Measurements from ENCODE around the gene RNASET2.

RNASET2 gene

GRCh38 chr6:166980738-166981137 lies 24.4 kb upstream of the RNASET2 start:
- Mint-ChIP-seq H3K4me1 (no peaks in the 10 kb centered on the region), H3K9me3 (no peaks in the 10 kb centered on the region), H3K4me3 (no peak overlapping the region), H3K27me3 (no peaks in the 10 kb centered on the region), H3K27ac (no peak overlapping the region), H3K36me3 (ENCODE audit: low read depth) (peaks cover 16% of the 10 kb centered on the region)
- no peak for ATAC-seq
- no peak for DNase-seq

GRCh38 chr6:166977621-166978525 lies 21.5 kb upstream of the RNASET2 start:
- ATAC-seq (no peak), DNase-seq (no peak)
- no peaks in the 10 kb centered on the region for H3K4me1 Mint-ChIP-seq
- no peak overlapping the region for H3K27ac Mint-ChIP-seq
- H3K36me3 Mint-ChIP-seq (ENCODE audit: low read depth) = peaks cover 9% of the 10 kb centered on the region
- H3K4me3 Mint-ChIP-seq = no peak overlapping the region
- no peaks in the 10 kb centered on the region for H3K9me3 Mint-ChIP-seq
- no peaks in the 10 kb centered on the region for H3K27me3 Mint-ChIP-seq

- Mint-ChIP-seq H3K36me3 (ENCODE audit: low read depth) (peaks cover 7% of the 10 kb centered on the region), H3K27ac (no peak overlapping the region), H3K4me1 (no peaks in the 10 kb centered on the region), H3K4me3 (no peak overlapping the region), H3K9me3 (no peaks in the 10 kb centered on the region), H3K27me3 (no peaks in the 10 kb centered on the region)
- ATAC-seq (no peak), DNase-seq (no peak)
These were observed 20.3 kb upstream of the RNASET2 start for GRCh38 chr6:166976636-166977035.

- Mint-ChIP-seq H3K27me3 (no peaks in the 10 kb centered on the region), H3K4me3 (no peak overlapping the region), H3K4me1 (peaks cover 16% of the 10 kb centered on the region), H3K27ac (no peak overlapping the region), H3K9me3 (peaks cover 4% of the 10 kb centered on the region), H3K36me3 (ENCODE audit: low read depth) (peaks cover 15% of the 10 kb centered on the region)
- DNase-seq = no peak
- no peak for ATAC-seq
These were observed 15.8 kb upstream of the RNASET2 start for GRCh38 chr6:166972101-166972500.

- H3K36me3 Mint-ChIP-seq (ENCODE audit: low read depth) = peaks cover 18% of the 10 kb centered on the region
- no peak for DNase-seq
- peaks cover 16% of the 10 kb centered on the region for H3K4me1 Mint-ChIP-seq
- no peak overlapping the region for H3K27ac Mint-ChIP-seq
- ATAC-seq = no peak
- H3K9me3 Mint-ChIP-seq = peaks cover 11% of the 10 kb centered on the region
- H3K27me3 Mint-ChIP-seq = no peaks in the 10 kb centered on the region
- no peak overlapping the region for H3K4me3 Mint-ChIP-seq
These were observed 14.9 kb upstream of the RNASET2 start for GRCh38 chr6:166971271-166971670.

- DNase-seq (no peak), ATAC-seq (peak; percentile 10)
- Mint-ChIP-seq H3K36me3 (ENCODE audit: low read depth) (peaks cover 18% of the 10 kb centered on the region), H3K9me3 (peaks cover 15% of the 10 kb centered on the region), H3K4me1 (peaks cover 16% of the 10 kb centered on the region), H3K4me3 (no peak overlapping the region), H3K27me3 (no peaks in the 10 kb centered on the region), H3K27ac (no peak overlapping the region)
These were observed 14.4 kb upstream of the RNASET2 start for GRCh38 chr6:166970776-166971175.

- H3K27ac Mint-ChIP-seq = no peak overlapping the region
- H3K4me3 Mint-ChIP-seq = no peak overlapping the region
- DNase-seq (no peak), ATAC-seq (no peak)
- peaks cover 16% of the 10 kb centered on the region for H3K4me1 Mint-ChIP-seq
- H3K27me3 Mint-ChIP-seq = no peaks in the 10 kb centered on the region
- peaks cover 18% of the 10 kb centered on the region for H3K9me3 Mint-ChIP-seq
- H3K36me3 Mint-ChIP-seq (ENCODE audit: low read depth) = peaks cover 19% of the 10 kb centered on the region
These were observed 13.7 kb upstream of the RNASET2 start for GRCh38 chr6:166970091-166970490.

- Mint-ChIP-seq H3K27me3 (no peaks in the 10 kb centered on the region), H3K4me1 (peaks cover 16% of the 10 kb centered on the region), H3K36me3 (ENCODE audit: low read depth) (peaks cover 20% of the 10 kb centered on the region), H3K9me3 (peaks cover 23% of the 10 kb centered on the region), H3K27ac (peak overlapping the region; percentile 8), H3K4me3 (no peak overlapping the region)
- ATAC-seq (no peak), DNase-seq (no peak)
These were observed 13.1 kb upstream of the RNASET2 start for GRCh38 chr6:166969390-166970002.

- no peak for ATAC-seq
- Mint-ChIP-seq H3K36me3 (ENCODE audit: low read depth) (peaks cover 17% of the 10 kb centered on the region), H3K4me1 (peaks cover 16% of the 10 kb centered on the region), H3K4me3 (no peak overlapping the region), H3K9me3 (peaks cover 27% of the 10 kb centered on the region), H3K27me3 (no peaks in the 10 kb centered on the region), H3K27ac (no peak overlapping the region)
- no peak for DNase-seq
These were observed 9.9 kb upstream of the RNASET2 start for GRCh38 chr6:166966268-166966667.

GRCh38 chr6:166960609-166960978 lies 4.2 kb upstream of the RNASET2 start:
- no peak overlapping the region for H3K27ac Mint-ChIP-seq
- ATAC-seq = no peak
- H3K4me3 Mint-ChIP-seq = no peak overlapping the region
- H3K27me3 Mint-ChIP-seq = no peaks in the 10 kb centered on the region
- peaks cover 3% of the 10 kb centered on the region for H3K36me3 Mint-ChIP-seq (ENCODE audit: low read depth)
- DNase-seq = no peak
- H3K4me1 Mint-ChIP-seq = peaks cover 35% of the 10 kb centered on the region
- peaks cover 12% of the 10 kb centered on the region for H3K9me3 Mint-ChIP-seq

GRCh38 chr6:166959911-166960608 lies 3.7 kb upstream of the RNASET2 start:
- DNase-seq (no peak), ATAC-seq (no peak)
- Mint-ChIP-seq H3K36me3 (ENCODE audit: low read depth) (peaks cover 1% of the 10 kb centered on the region), H3K9me3 (peaks cover 9% of the 10 kb centered on the region), H3K4me1 (peaks cover 40% of the 10 kb centered on the region), H3K27ac (peak overlapping the region; percentile 93), H3K27me3 (no peaks in the 10 kb centered on the region), H3K4me3 (no peak overlapping the region)

- Mint-ChIP-seq H3K27me3 (no peaks in the 10 kb centered on the region), H3K36me3 (ENCODE audit: low read depth) (peaks cover 2% of the 10 kb centered on the region), H3K4me1 (peaks cover 46% of the 10 kb centered on the region), H3K9me3 (peaks cover 4% of the 10 kb centered on the region), H3K4me3 (peak overlapping the region; percentile 85), H3K27ac (peak overlapping the region; percentile 93)
- DNase-seq (peak; percentile 37), ATAC-seq (no peak)
These were observed 2.8 kb upstream of the RNASET2 start for GRCh38 chr6:166958926-166959861.

GRCh38 chr6:166957805-166958076 lies 1.4 kb upstream of the RNASET2 start:
- ATAC-seq = no peak
- H3K36me3 Mint-ChIP-seq (ENCODE audit: low read depth) = peaks cover 2% of the 10 kb centered on the region
- peak overlapping the region; percentile 85 for H3K4me3 Mint-ChIP-seq
- peak overlapping the region; percentile 93 for H3K27ac Mint-ChIP-seq
- H3K4me1 Mint-ChIP-seq = peaks cover 60% of the 10 kb centered on the region
- no peaks in the 10 kb centered on the region for H3K27me3 Mint-ChIP-seq
- DNase-seq = no peak
- H3K9me3 Mint-ChIP-seq = no peaks in the 10 kb centered on the region

Data from activated naive CD8-positive, alpha-beta T cell treated with anti-CD3 and anti-CD28 coated beads, Interleukin-2, amount 50 U/mL, for 24 hours (primary cell).